Psoas muscle (tissue), 8 donors: ENCODE data around the gene IPO4. TPM values are rescaled to one million over a fixed set of nuclear protein-coding genes. Genes with fewer than 3 reads are reported as not detected.

Experiments
- ATAC-seq, 4 donors: fragments of 200-7000 bp; cut with Tn5 transposase; one replicate each; pipeline ENCODE4 v1.9.1; 2020; ENCODE audit warnings: moderate library complexity in 3 of 4, mild to moderate bottlenecking in 2 of 4
- DNase-seq, 2 donors: peaks; one replicate each; pipeline ENCODE4 v3.0.0-alpha.2; 2020
- H3K27ac ChIP-seq: fragments of 200-600 bp; one replicate; pipeline ENCODE4 v1.8.0; 2022
- H3K27me3 ChIP-seq, 3 donors: fragments of 200-600 bp in 1 of 3; one replicate each; pipeline versions ENCODE4 v1.6.1 to v1.8.0; 2013 to 2022; ENCODE audit warnings: low read length in 2 of 3, mild to moderate bottlenecking in 2 of 3, moderate library complexity in 1 of 3; ENCODE audit not compliant: insufficient read depth in 3 of 3
- H3K36me3 ChIP-seq, 2 donors: fragments of 200-600 bp in 1 of 2; one replicate each; pipeline versions ENCODE4 v1.6.1 to v1.8.0; 2013 to 2022; ENCODE audit warnings: low read depth in 1 of 2, mild to moderate bottlenecking in 1 of 2, moderate library complexity in 1 of 2; ENCODE audit not compliant: insufficient read depth in 1 of 2
- H3K4me1 ChIP-seq: fragments of 200-600 bp; one replicate; pipeline ENCODE4 v1.8.0; 2022
- H3K4me3 ChIP-seq: fragments of 200-600 bp; one replicate; pipeline ENCODE4 v1.8.0; 2022; ENCODE audit warnings: mild to moderate bottlenecking
- H3K9me3 ChIP-seq: fragments of 200-600 bp; one replicate; pipeline ENCODE4 v1.8.0; 2022
- CTCF ChIP-seq: fragments of 200-600 bp; IDR thresholded peaks from one replicate; pipeline ENCODE4 v1.8.0; 2022; ENCODE audit warnings: antibody characterized with exemption
- WGBS, 3 donors: extraction: QIAGEN DNeasy Blood & Tissue Kit; methylation state at CpG; one replicate each; pipeline versions ENCODE4 v1.1.6 to v1.1.7; 2013; 5-methylcytosine and 5-hydroxymethylcytosine counted together
- intact Hi-C, 2 donors: fragments of 100-400 bp; cut with DNase I; formaldehyde crosslinking; loops; one replicate each; pipeline versions ENCODE4 v1.11.0 to v1.14.2; 2022
- polyA plus RNA-seq, 3 donors: library from polyadenylated mRNA; stranded (reverse); fragments of 200-250 nt; gene quantifications; one replicate each; pipeline ENCODE4 v1.2.3, GENCODE V29; 2013
- total RNA-seq, 4 donors: library from RNA; stranded (reverse); fragmentation: NEBNext Ultra II Directional in 2 of 4; extraction: Animal tissue kit (Norgen Biotek cat#: 25700) in 2 of 4; gene quantifications; one replicate each; pipeline versions ENCODE4 v1.2.1 to v1.2.4, GENCODE V29; 2021 to 2023
- donor health status: healthy with polysubstance abuse.
- donor health status: DM: no; HTN: no; CAD: no; lungs with moderate emphysema.
- donor health status: Bipolar disorder and iron deficiency.
- donor health status: healthy.
- donor health status: DM: yes; HTN: yes; CAD: no.
- donor health status: DM: no; HTN: no; CAD: no.
- donor health status: DM: no; HTN: no; CAD: no.
- donor health status: DM: yes; HTN: yes; CAD: no.

Gene IPO4
- total and polyA plus RNA-seq, 7 donors = 28.8 to 99.7 (median 62.4) TPM

GRCh38 chr14:24192933-24193332 is 4.3 kb upstream of the IPO4 start:
- 94 to 95% (median 95%) methylated on average over 15 of the region's 15 CpGs for whole genome bisulfite sequencing, 3 donors
- H3K36me3 ChIP-seq = peaks cover 0 to 36% of the 10 kb centered on the region in 2 donors
- DNase-seq (no peak), ATAC-seq (no peak)
- H3K27ac ChIP-seq = no peak overlapping the region
- H3K27me3 ChIP-seq = no peaks in the 10 kb centered on the region
- no peaks in the 10 kb centered on the region for H3K9me3 ChIP-seq
- TF ChIP-seq CTCF = no peak
- H3K4me1 ChIP-seq = peaks cover 29% of the 10 kb centered on the region
- intact Hi-C loops = no loop called here
- no peak overlapping the region for H3K4me3 ChIP-seq

GRCh38 chr14:24190416-24190815 is 1.8 kb upstream of the IPO4 start:
- DNase-seq (no peak), ATAC-seq (no peak)
- no peak for TF ChIP-seq CTCF
- no peaks in the 10 kb centered on the region for H3K27me3 ChIP-seq
- H3K4me3 ChIP-seq = no peak overlapping the region
- H3K4me1 ChIP-seq = peaks cover 29% of the 10 kb centered on the region
- H3K36me3 ChIP-seq = peaks cover 3 to 53% of the 10 kb centered on the region in 2 donors
- intact Hi-C loops = no loop called here
- 81 to 82% (median 82%) methylated on average over 9 to 10 of the region's 10 CpGs for WGBS, 3 donors
- no peaks in the 10 kb centered on the region for H3K9me3 ChIP-seq
- no peak overlapping the region for H3K27ac ChIP-seq

GRCh38 chr14:24189460-24189859 is 844 bp upstream of the IPO4 start:
- Histone ChIP-seq H3K27me3 (no peaks in the 10 kb centered on the region), H3K9me3 (no peaks in the 10 kb centered on the region), H3K27ac (no peak overlapping the region), H3K36me3 (peaks cover 6 to 63% of the 10 kb centered on the region in 2 donors), H3K4me1 (peaks cover 25% of the 10 kb centered on the region), H3K4me3 (peak overlapping the region; percentile 90)
- intact Hi-C loops = loop anchor here in 1 of 2 donors (2.0 kb wide), 1 partner anchor 25 kb away; no protein-coding TSS in a partner anchor
- TF ChIP-seq CTCF = no peak
- ATAC-seq = no peak
- WGBS, 3 donors = 83 to 95% (median 91%) methylated on average over 9 of the region's 9 CpGs
- no peak for DNase-seq

GRCh38 chr14:24189059-24189375 is 401 bp upstream of the IPO4 start:
- no peaks in the 10 kb centered on the region for H3K27me3 ChIP-seq
- no peak for TF ChIP-seq CTCF
- intact Hi-C loops = loop anchor here in 1 of 2 donors (2.0 kb wide), 1 partner anchor 26 kb away; no protein-coding TSS in a partner anchor
- DNase-seq = no peak
- peak overlapping the region; percentile 94 for H3K27ac ChIP-seq
- 0 to 2% (median 1%) methylated on average over 3 of the region's 3 CpGs for WGBS, 3 donors
- H3K36me3 ChIP-seq = peaks cover 6 to 67% of the 10 kb centered on the region in 2 donors
- H3K4me3 ChIP-seq = peak overlapping the region; percentile 90
- H3K9me3 ChIP-seq = no peaks in the 10 kb centered on the region
- no peak for ATAC-seq
- peaks cover 21% of the 10 kb centered on the region for H3K4me1 ChIP-seq

GRCh38 chr14:24187539-24187915 is 1.1 kb downstream of the IPO4 start:
- no peak for TF ChIP-seq CTCF
- ATAC-seq (no peak), DNase-seq (peak in 1 of 2 donors; percentile 34)
- WGBS, 3 donors = 59 to 76% (median 74%) methylated on average over 2 of the region's 2 CpGs
- intact Hi-C loops = no loop called here
- Histone ChIP-seq H3K36me3 (peaks cover 6 to 73% of the 10 kb centered on the region in 2 donors), H3K27me3 (no peaks in the 10 kb centered on the region), H3K27ac (peak overlapping the region; percentile 94), H3K9me3 (no peaks in the 10 kb centered on the region), H3K4me1 (peaks cover 21% of the 10 kb centered on the region), H3K4me3 (peak overlapping the region; percentile 90)
